Panc1 (cell line): ENCODE measurements around the gene NAT10.
"Not testable (repeated sequence)": the region's sequence is repeated elsewhere in the genome, so short reads cannot be mapped to it uniquely, and the experiment has no call there.

Experiments used
- CTCF ChIP-seq: fragments of 450-650 bp; IDR thresholded peaks from 2 replicates; pipeline ENCODE4 v1.5.1; 2017; ENCODE audit warnings: mild to moderate bottlenecking
- POLR2AphosphoS5 ChIP-seq: IDR thresholded peaks from 2 replicates; pipeline ENCODE4 v1.6.1; 2012; ENCODE audit warnings: mild to moderate bottlenecking, low read depth, low read length, moderate library complexity
- REST ChIP-seq, 2 experiments: IDR thresholded peaks; 2 replicates each; pipeline ENCODE4 v1.6.1; 2011 to 2012; ENCODE audit warnings: low read depth in 2 of 2, control low read depth in 1 of 2, low read length in 1 of 2, mild to moderate bottlenecking in 1 of 2, moderate library complexity in 1 of 2; ENCODE audit not compliant: insufficient read depth in 1 of 2
- SIN3A ChIP-seq: IDR thresholded peaks from 2 replicates; pipeline ENCODE4 v1.6.1; 2012; ENCODE audit warnings: low read depth, mild to moderate bottlenecking, low read length, moderate library complexity, borderline replicate concordance; ENCODE audit not compliant: insufficient read depth
- TCF7L2 ChIP-seq: IDR thresholded peaks from 2 replicates; pipeline ENCODE4 v1.6.1; 2011; ENCODE audit warnings: mild to moderate bottlenecking, low read depth, low read length, inconsistent platforms

GRCh38 chr11:34066766-34067165 is 38.7 kb upstream of the NAT10 start:
- not testable (repeated sequence) for TF ChIP-seq SIN3A; POLR2AphosphoS5; REST (IDR thresholded peaks at IDR 0.05; ENCODE audit: insufficient read depth in 1 of 2, low read depth in 2 of 2, low read length in 1 of 2); CTCF; TCF7L2
